H1 (cell line): ENCODE measurements around the gene HS6ST2. TPM values are rescaled to one million over a fixed set of nuclear protein-coding genes. Genes with fewer than 3 reads are reported as not detected.

Source experiments
- CTCF ChIA-PET: fragments of 300-600 bp; sonication (Branson Sonifier 250); formaldehyde crosslinking; loops from one replicate; lab custom pipeline; 2021; ENCODE audit not compliant: partially characterized antibody; lab: Charles Lee
- POLR2A ChIA-PET: fragments of 300-600 bp; sonication (Branson Sonifier 250); formaldehyde crosslinking; loops from one replicate; lab custom pipeline; 2021; ENCODE audit warnings: inconsistent platforms; ENCODE audit not compliant: partially characterized antibody; lab: Charles Lee
- DNase-seq, 2 experiments: peaks; one replicate each; pipeline versions ENCODE4 v3.0.0 to v3.0.0-alpha.2; 2010 to 2022; ENCODE audit warnings: low spot score in 2 of 2, low read depth in 1 of 2, mixed read lengths in 1 of 2
- FAIRE-seq: peaks from 2 replicates; lab custom pipeline; 2011; peaks lifted over from hg19 to GRCh38; lab: Jason Lieb, UNC
- H2AFZ ChIP-seq: 2 replicates; pipeline ENCODE4 v1.8.1; 2012; ENCODE audit warnings: low read length, inconsistent platforms
- H2AK5ac ChIP-seq: 2 replicates; pipeline ENCODE4 v1.6.1; 2013; ENCODE audit warnings: low read depth, low read length
- H2BK120ac ChIP-seq: replicated peaks from 2 replicates; pipeline ENCODE3; 2013; ENCODE audit warnings: low read depth, low read length, inconsistent platforms
- H2BK12ac ChIP-seq: 2 replicates; pipeline ENCODE4 v1.6.1; 2013; ENCODE audit warnings: low read depth, low read length
- H2BK15ac ChIP-seq: 2 replicates; pipeline ENCODE4 v1.6.1; 2013; ENCODE audit warnings: low read length
- H2BK20ac ChIP-seq: 2 replicates; pipeline ENCODE4 v1.6.1; 2013; ENCODE audit warnings: low read length
- H2BK5ac ChIP-seq: 2 replicates; pipeline ENCODE4 v1.6.1; 2013; ENCODE audit warnings: low read depth, low read length
- H3K14ac ChIP-seq: 2 replicates; pipeline ENCODE4 v1.6.1; 2013; ENCODE audit warnings: inconsistent platforms; ENCODE audit not compliant: insufficient read length
- H3K18ac ChIP-seq: 2 replicates; pipeline ENCODE4 v1.6.1; 2013; ENCODE audit warnings: low read length; ENCODE audit errors: extremely low read depth
- H3K23ac ChIP-seq: 2 replicates; pipeline ENCODE4 v1.6.1; 2013; ENCODE audit warnings: inconsistent platforms; ENCODE audit not compliant: insufficient read length
- H3K23me2 ChIP-seq: 2 replicates; pipeline ENCODE4 v1.6.1; 2013; ENCODE audit warnings: low read depth, low read length
- H3K27ac ChIP-seq: 2 replicates; pipeline ENCODE4 v1.6.1; 2011; ENCODE audit warnings: low read depth, low read length, inconsistent platforms
- H3K27me3 ChIP-seq, 4 experiments: replicated peaks in 1 of 4; 1 replicate in 1 of 4; 2 replicates in 3 of 4; pipeline versions ENCODE4 v1.6.1 to v1.8.1; 2011 to 2013; ENCODE audit warnings: low read length in 3 of 4, mild to moderate bottlenecking in 3 of 4, inconsistent platforms in 2 of 4, mixed read lengths in 2 of 4, moderate library complexity in 1 of 4; ENCODE audit not compliant: control insufficient read depth in 3 of 4, insufficient read depth in 3 of 4; ENCODE audit errors: extremely low read depth in 1 of 4
- H3K36me3 ChIP-seq, 4 experiments: 2 replicates each; pipeline versions ENCODE4 v1.6.1 to v1.8.1; 2011 to 2013; ENCODE audit warnings: mild to moderate bottlenecking in 4 of 4, low read length in 3 of 4, moderate library complexity in 2 of 4, control low read depth in 1 of 4, inconsistent platforms in 1 of 4; ENCODE audit not compliant: insufficient read depth in 4 of 4, control insufficient read depth in 2 of 4
- H3K4ac ChIP-seq: replicated peaks from 2 replicates; pipeline ENCODE3; 2013; ENCODE audit warnings: low read length, low read depth, mixed read lengths, inconsistent platforms; ENCODE audit not compliant: insufficient read length
- H3K4me1 ChIP-seq, 4 experiments: replicated peaks in 1 of 4; 1 replicate in 1 of 4; 2 replicates in 3 of 4; pipeline versions ENCODE4 v1.6.1 to v1.8.1; 2011 to 2013; ENCODE audit warnings: low read length in 3 of 4, inconsistent platforms in 2 of 4, mixed read lengths in 1 of 4; ENCODE audit not compliant: insufficient read depth in 4 of 4, control insufficient read depth in 3 of 4
- H3K4me2 ChIP-seq, 2 experiments: 2 replicates each; pipeline versions ENCODE4 v1.6.1 to v1.8.1; 2011 to 2013; ENCODE audit warnings: low read depth in 2 of 2, low read length in 2 of 2, control low read depth in 1 of 2, inconsistent platforms in 1 of 2, mild to moderate bottlenecking in 1 of 2; ENCODE audit not compliant: insufficient read depth in 1 of 2
- H3K4me3 ChIP-seq, 4 experiments: fragments of 200-600, 300-600 bp in 1 of 4; sonication (generic), shearing (Covaris generic), sonication (Bioruptor Twin) in 1 of 4; 2 replicates each; pipeline versions ENCODE4 v1.5.1 to v1.8.1; 2011 to 2016; ENCODE audit warnings: low read length in 4 of 4, low read depth in 3 of 4, control low read depth in 2 of 4, inconsistent platforms in 2 of 4, mild to moderate bottlenecking in 2 of 4, mixed read lengths in 1 of 4, moderate library complexity in 1 of 4; ENCODE audit not compliant: insufficient read depth in 2 of 4; ENCODE audit errors: extremely low read depth in 1 of 4
- H3K56ac ChIP-seq: replicated peaks from 2 replicates; pipeline ENCODE3; 2013; ENCODE audit warnings: low read depth, mild to moderate bottlenecking, mixed read lengths, low read length, inconsistent platforms; ENCODE audit not compliant: insufficient read length
- H3K79me1 ChIP-seq: 2 replicates; pipeline ENCODE4 v1.6.1; 2013; ENCODE audit warnings: low read depth, low read length, control low read depth
- H3K79me2 ChIP-seq, 2 experiments: 2 replicates each; pipeline versions ENCODE4 v1.6.1 to v1.8.1; 2012 to 2013; ENCODE audit warnings: low read length in 2 of 2, mild to moderate bottlenecking in 2 of 2, inconsistent platforms in 1 of 2; ENCODE audit not compliant: insufficient read depth in 2 of 2, control insufficient read depth in 1 of 2
- H3K9ac ChIP-seq, 4 experiments: replicated peaks in 1 of 4; 1 replicate in 1 of 4; 2 replicates in 3 of 4; pipeline versions ENCODE4 v1.6.1 to v1.8.1; 2011 to 2013; ENCODE audit warnings: low read depth in 3 of 4, low read length in 3 of 4, control low read depth in 2 of 4, mild to moderate bottlenecking in 2 of 4, moderate library complexity in 2 of 4, inconsistent platforms in 1 of 4; ENCODE audit errors: extremely low read depth in 1 of 4
- H3K9me3 ChIP-seq, 2 experiments: 2 replicates each; pipeline versions ENCODE4 v1.6.1 to v1.8.1; 2012 to 2013; ENCODE audit warnings: mild to moderate bottlenecking in 2 of 2, moderate library complexity in 2 of 2, control low read depth in 1 of 2, inconsistent platforms in 1 of 2, low read depth in 1 of 2, low read length in 1 of 2, mixed read lengths in 1 of 2; ENCODE audit not compliant: insufficient read depth in 2 of 2
- H4K20me1 ChIP-seq, 2 experiments: replicated peaks in 1 of 2; 2 replicates each; pipeline versions ENCODE3 to v1.8.1; 2011 to 2013; ENCODE audit warnings: inconsistent platforms in 2 of 2, low read length in 2 of 2, mild to moderate bottlenecking in 1 of 2; ENCODE audit not compliant: insufficient read depth in 2 of 2, control insufficient read depth in 1 of 2
- H4K5ac ChIP-seq: 2 replicates; pipeline ENCODE4 v1.6.1; 2013; ENCODE audit warnings: low read length, low read depth, mixed read lengths, inconsistent platforms; ENCODE audit not compliant: insufficient read length
- H4K8ac ChIP-seq: 2 replicates; pipeline ENCODE4 v1.8.0; 2013; ENCODE audit warnings: mild to moderate bottlenecking, moderate library complexity, low read length, inconsistent platforms; ENCODE audit not compliant: insufficient read depth; ENCODE audit errors: extremely low read depth
- H4K91ac ChIP-seq: replicated peaks from 2 replicates; pipeline ENCODE3; 2013; ENCODE audit warnings: low read length, mixed read lengths, inconsistent platforms; ENCODE audit not compliant: insufficient read length
- BACH1 ChIP-seq: IDR thresholded peaks from 2 replicates; pipeline ENCODE4 v1.6.1; 2012; ENCODE audit warnings: low read length, improper control_type of control experiment
- EGR1 ChIP-seq: IDR thresholded peaks from 2 replicates; pipeline ENCODE4 v1.6.1; 2011; ENCODE audit warnings: low read depth, low read length, borderline replicate concordance
- NANOG ChIP-seq: IDR thresholded peaks from 2 replicates; pipeline ENCODE4 v1.6.1; 2011; ENCODE audit warnings: low read length, low read depth, mild to moderate bottlenecking, inconsistent platforms; ENCODE audit not compliant: insufficient read depth, poor library complexity, severe bottlenecking
- NRF1 ChIP-seq: IDR thresholded peaks from 2 replicates; pipeline ENCODE4 v1.6.1; 2011; ENCODE audit warnings: mild to moderate bottlenecking, low read depth, low read length, improper control_type of control experiment
- POLR2AphosphoS5 ChIP-seq: IDR thresholded peaks from 2 replicates; pipeline ENCODE4 v1.6.1; 2011; ENCODE audit warnings: low read depth, low read length
- RFX5 ChIP-seq: IDR thresholded peaks from 2 replicates; pipeline ENCODE4 v1.6.1; 2011; ENCODE audit warnings: low read depth, low read length, improper control_type of control experiment, borderline replicate concordance
- SIX5 ChIP-seq: IDR thresholded peaks from 2 replicates; pipeline ENCODE4 v1.6.1; 2011; ENCODE audit warnings: mild to moderate bottlenecking, low read depth, low read length
- YY1 ChIP-seq: IDR thresholded peaks from 2 replicates; pipeline ENCODE4 v1.6.1; 2011; ENCODE audit warnings: low read depth, mild to moderate bottlenecking, low read length
- ZNF274 ChIP-seq: IDR thresholded peaks from 2 replicates; pipeline ENCODE4 v1.7.0; 2012; ENCODE audit warnings: low read length, borderline replicate concordance; ENCODE audit errors: extremely low read depth
- WGBS, 2 experiments: shearing (Covaris generic) in 1 of 2; methylation state at CpG; one replicate each; pipeline versions ENCODE4 v1.1.6 to v1.1.7; 2013 to 2015; ENCODE audit warnings: low lambda C conversion rate in 2 of 2, mixed read lengths in 2 of 2, inconsistent platforms in 1 of 2, low coverage in 1 of 2, missing lambda C conversion rate in 1 of 2; ENCODE audit not compliant: insufficient replicate concordance in 2 of 2, insufficient coverage in 1 of 2, insufficient read length in 1 of 2; ENCODE audit errors: extremely low coverage in 1 of 2, missing lambda C conversion rate in 1 of 2; 5-methylcytosine and 5-hydroxymethylcytosine counted together
- polyA plus RNA-seq, 7 experiments: library from polyadenylated mRNA; depleted of rRNA in 3 of 7; stranded (reverse) in 5 of 7; unstranded in 2 of 7; fragments of >200 nt in 5 of 7; fragments of 200-250 nt in 2 of 7; gene quantifications; 1 replicate in 5 of 7; 2 replicates in 1 of 7; 4 replicates in 1 of 7; pipeline versions ENCODE4 v1.2.1 to v1.2.3, GENCODE V29; 2011 to 2013; ENCODE audit warnings: missing spikeins in 2 of 7, mixed read lengths in 2 of 7
- total RNA-seq: library from RNA; stranded (reverse); fragmentation: NEBNext Ultra II Directional; extraction: Animal tissue kit (Norgen Biotek cat#: 25700); gene quantifications from 2 replicates; pipeline ENCODE4 v1.2.1, GENCODE V29; 2021

The HS6ST2 gene
- total and polyA plus RNA-seq, 2 of the 8 experiments (the other 6 are each of a cell fraction or from before 2014, with no cell fraction given) = 3.9 TPM

DNA sequence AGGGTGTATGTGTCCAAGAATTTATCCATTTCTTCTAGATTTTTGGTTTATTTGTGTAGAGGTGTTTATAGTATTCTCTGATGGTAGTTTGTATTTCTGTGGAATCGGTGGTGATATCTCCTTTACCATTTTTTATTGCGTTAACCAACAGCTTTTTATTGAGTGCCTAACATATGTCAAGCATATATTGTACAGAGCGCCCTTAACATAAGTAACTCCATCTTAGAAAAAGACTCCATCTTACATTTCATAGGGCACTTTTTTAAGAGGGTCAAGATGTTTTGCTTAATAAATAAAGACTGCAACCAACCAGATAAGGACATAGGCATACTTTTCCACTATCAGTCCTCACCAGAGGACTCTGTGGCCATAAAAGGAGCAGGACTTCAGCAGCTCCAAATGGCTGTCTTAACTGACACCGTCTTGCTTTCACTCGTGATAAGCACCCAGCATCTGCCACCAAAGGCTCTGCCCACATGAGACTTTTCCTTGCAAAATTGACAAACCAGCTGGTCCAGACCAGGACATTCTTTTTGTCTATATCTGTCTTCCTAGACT, 75.0 kb downstream of the HS6ST2 start:
- H3K27ac ChIP-seq = no peak overlapping the region
- H3K18ac ChIP-seq = no peak overlapping the region
- H3K9me3 ChIP-seq = no peaks in the 10 kb centered on the region
- H4K91ac ChIP-seq = no peak overlapping the region
- H4K8ac ChIP-seq = no peak overlapping the region
- H2BK15ac ChIP-seq = no peak overlapping the region
- H3K4me1 ChIP-seq = peaks cover 0 to 7% (median 2%) of the 10 kb centered on the region in 4 experiments; a peak in 2 of 7 replicates
- H2BK20ac ChIP-seq = no peak overlapping the region
- H3K79me1 ChIP-seq = no peaks in the 10 kb centered on the region
- WGBS, 2 experiments = 96% methylated on average over 5 of the region's 5 CpGs; no CpG with 5 or more reads in 1 of the 2 experiments
- POLR2A ChIA-PET = no interaction called here
- CTCF ChIA-PET = no interaction called here
- DNase-seq = no peak
- no peak overlapping the region for H3K14ac ChIP-seq
- no peaks in the 10 kb centered on the region for H3K23me2 ChIP-seq
- no peaks in the 10 kb centered on the region for H3K27me3 ChIP-seq
- H2AFZ ChIP-seq = no peak overlapping the region
- H3K9ac ChIP-seq = no peak overlapping the region
- H3K23ac ChIP-seq = no peak overlapping the region
- no peaks in the 10 kb centered on the region for H4K20me1 ChIP-seq
- no peak overlapping the region for H3K4me3 ChIP-seq
- no peak overlapping the region for H2BK5ac ChIP-seq
- no peaks in the 10 kb centered on the region for H3K79me2 ChIP-seq
- no peak overlapping the region for H3K4ac ChIP-seq
- FAIRE-seq = no peak
- no peak for TF ChIP-seq RFX5
- TF ChIP-seq EGR1 = no peak
- no peak for TF ChIP-seq ZNF274
- no peak for TF ChIP-seq YY1
- TF ChIP-seq NANOG = no peak
- TF ChIP-seq NRF1 = no peak
- TF ChIP-seq SIX5 = no peak
- TF ChIP-seq BACH1 = no peak
- TF ChIP-seq POLR2AphosphoS5 = no peak
- no peak overlapping the region for H3K56ac ChIP-seq
- H2AK5ac ChIP-seq = no peak overlapping the region
- H2BK120ac ChIP-seq = no peak overlapping the region
- no peaks in the 10 kb centered on the region for H3K36me3 ChIP-seq
- H4K5ac ChIP-seq = no peak overlapping the region
- H2BK12ac ChIP-seq = no peak overlapping the region
- H3K4me2 ChIP-seq = no peak overlapping the region
